ENCODE measurements around the gene ECSCR.

Gene ECSCR

GRCh38 chr5:139473565-139473964 lies 11.0 kb upstream of the ECSCR start:
- DNase-seq: no peak

- no peak for DNase-seq
These were observed 10.6 kb upstream of the ECSCR start for GRCh38 chr5:139473105-139473504.

- DNase-seq: no peak
These were observed 10.0 kb upstream of the ECSCR start for GRCh38 chr5:139472386-139473030.

GRCh38 chr5:139470821-139471300 lies 8.3 kb upstream of the ECSCR start, which contains the start of gene SMIM33:
Gene SMIM33 (plus strand): TSS chr5:139471004. CDS start chr5:139471122, 118 bp downstream.
- peak; percentile 33 for DNase-seq

- peak; percentile 37 for DNase-seq
These were observed 5.9 kb upstream of the ECSCR start for GRCh38 chr5:139468421-139468931.

- no peak for DNase-seq
These were observed 845 bp downstream of the ECSCR start for GRCh38 chr5:139461698-139462097.

- DNase-seq: no peak
These were observed 1.4 kb downstream of the ECSCR start for GRCh38 chr5:139461176-139461575.

DNA sequence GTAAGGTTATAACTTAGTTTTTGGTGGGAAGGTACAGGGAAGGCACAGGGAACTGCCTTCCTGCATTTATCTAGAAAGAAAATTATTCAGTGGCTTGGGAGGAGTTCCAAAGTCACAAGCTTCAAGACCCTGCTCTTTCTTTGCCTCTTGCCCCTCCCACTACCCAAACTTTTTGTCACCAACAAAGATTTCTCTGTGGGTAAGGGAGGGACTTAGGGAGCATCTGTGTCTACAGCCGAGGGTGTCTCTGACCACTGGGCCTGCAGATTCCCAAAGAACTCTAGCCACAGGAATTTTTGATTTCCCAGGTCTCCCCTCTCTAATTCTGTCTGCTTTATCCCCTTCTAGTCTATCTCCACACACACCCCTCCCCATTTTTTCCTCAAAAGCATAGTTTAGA lies 2.1 kb downstream of the ECSCR start:
- no peak for DNase-seq

DNA sequence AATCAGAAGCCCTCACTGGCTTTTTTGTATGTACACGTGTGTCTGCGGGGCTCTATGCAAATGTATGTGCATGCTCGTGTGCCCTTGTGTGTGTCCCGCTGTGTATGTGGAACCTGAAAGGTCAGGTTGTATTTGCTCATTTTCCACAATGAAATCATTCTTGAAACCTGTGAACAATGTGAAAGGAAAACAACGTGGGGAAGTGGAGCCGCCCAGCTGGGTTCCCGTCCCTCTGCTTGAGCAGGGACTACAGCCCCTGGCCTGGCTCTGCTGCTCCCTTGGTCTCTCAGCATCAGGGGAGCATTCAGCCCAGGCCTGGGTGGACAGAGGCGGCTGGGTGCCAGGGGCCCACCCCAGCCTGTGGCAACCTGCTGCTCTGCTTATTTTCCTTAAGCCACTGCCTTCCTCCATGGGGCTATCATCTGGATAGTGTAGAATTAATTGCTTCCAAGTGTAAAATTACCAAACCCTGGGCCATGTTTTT lies 3.0 kb downstream of the ECSCR start:
- peak; percentile 62 for DNase-seq

DNA sequence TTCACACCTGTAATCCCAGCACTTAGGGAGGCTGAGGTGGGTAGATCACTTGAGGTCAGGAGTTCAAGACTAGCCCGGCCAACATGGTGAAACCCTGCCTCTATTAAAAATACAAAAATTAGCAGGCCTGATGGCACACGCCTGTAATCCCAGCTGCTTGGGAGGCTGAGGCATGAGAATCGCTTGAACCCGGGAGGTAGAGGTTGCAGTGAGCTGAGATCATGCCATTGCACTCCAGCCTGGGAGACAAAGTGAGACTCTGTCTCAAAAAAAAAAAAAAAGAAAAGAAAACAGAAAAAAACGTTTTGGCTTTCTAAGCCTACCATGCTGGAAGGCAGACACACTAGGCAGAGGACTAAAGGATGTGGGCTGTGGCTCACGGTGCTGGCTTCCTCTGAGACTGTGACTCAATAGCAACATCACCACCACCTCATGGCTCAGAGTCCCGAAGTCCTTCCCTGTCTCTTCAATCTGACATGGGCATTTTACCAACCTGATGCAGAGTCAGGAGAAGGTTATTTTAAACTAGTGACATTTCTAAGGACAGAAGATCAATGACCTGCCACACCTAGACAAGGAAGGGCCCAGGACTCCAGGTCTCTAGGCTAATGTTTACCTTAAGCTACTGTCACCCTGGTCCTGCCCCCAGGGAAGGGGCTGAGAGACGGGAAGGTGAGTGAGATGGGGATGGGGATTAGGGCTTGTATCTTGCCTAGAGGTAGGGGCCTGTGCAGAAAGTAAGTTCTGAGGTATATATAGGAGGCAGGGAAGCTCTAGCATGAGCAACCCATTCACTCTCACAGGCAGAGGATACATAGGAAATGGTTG lies 3.7 kb downstream of the ECSCR start:
- DNase-seq: peak; percentile 87

GRCh38 chr5:139457653-139458306 lies 4.8 kb downstream of the ECSCR start:
- DNase-seq: no peak

DNA sequence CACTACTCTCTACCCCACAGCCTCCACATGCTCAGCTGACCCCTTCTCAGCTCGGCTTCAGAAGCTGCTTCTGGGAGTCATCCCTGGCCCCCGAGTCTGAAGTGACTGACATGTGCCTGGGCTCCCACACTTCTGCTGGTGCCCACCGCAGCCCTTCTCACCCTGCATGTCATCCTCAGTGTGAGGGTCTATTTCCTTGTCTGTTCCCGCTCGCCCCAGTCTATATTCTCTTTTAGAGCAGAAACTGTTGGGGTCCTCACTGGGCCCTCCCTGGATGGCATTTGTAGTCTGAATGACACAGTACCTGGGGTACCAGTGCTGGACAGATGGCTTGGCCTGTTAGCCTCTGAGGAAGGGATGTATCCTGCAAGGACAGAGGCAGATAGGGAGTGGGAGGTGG lies 5.3 kb downstream of the ECSCR start:
- DNase-seq: no peak

GRCh38 chr5:139456776-139457175 lies 5.8 kb downstream of the ECSCR start:
- DNase-seq: no peak

GRCh38 chr5:139454568-139455290 lies 7.8 kb downstream of the ECSCR start:
- DNase-seq: no peak

GRCh38 chr5:139453683-139454567 lies 8.6 kb downstream of the ECSCR start:
- no peak for DNase-seq

DNA sequence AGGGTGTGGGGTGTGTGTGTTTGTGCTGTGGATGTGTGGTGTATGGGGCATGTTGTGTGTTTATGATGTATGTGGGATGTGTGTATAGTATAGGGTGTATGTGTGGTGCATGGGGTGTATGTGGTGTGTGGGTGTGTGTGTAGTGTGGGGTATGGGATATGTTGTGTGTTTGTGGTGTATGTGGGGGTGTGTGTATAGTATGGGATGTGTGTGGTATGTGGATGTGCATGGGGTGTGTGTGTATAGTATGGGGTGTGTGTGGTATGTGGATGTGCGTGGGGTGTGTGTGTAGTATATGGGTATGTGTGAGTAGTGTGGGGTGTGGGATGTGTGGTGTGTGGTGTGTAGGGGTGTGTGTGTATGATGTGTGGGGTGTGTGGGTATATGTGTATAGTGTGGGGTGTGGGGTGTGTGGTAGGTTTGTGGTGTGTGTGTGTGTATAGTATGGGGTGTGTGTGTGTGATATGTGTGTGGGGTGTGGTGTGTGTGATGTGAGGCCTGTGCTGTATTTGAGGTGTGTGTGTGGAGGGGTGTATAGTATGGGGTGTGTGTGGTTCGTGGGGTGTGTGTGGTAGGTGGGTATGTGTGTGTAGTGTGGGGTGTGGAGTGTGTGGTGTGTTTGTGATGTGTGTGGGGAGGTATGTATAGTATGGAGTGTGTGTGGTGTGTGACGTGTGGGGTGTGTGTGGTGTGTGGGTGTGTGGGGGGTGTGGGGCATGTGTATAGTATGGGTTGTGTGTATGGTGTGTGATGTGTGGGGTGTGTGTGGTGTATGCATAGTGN lies 10.5 kb downstream of the ECSCR start:
- DNase-seq: no peak

- DNase-seq: no peak
These were observed 11.4 kb downstream of the ECSCR start for GRCh38 chr5:139451176-139451575.

- DNase-seq: peak; percentile 56
These were observed 15.4 kb downstream of the ECSCR start for GRCh38 chr5:139446956-139447779.

GRCh38 chr5:139445325-139446170 lies 17.0 kb downstream of the ECSCR start:
- no peak for DNase-seq
